ENCODE measurements around the gene ZNF330. TPM values are rescaled to one million over a fixed set of nuclear protein-coding genes. Genes with fewer than 3 reads are reported as not detected.

Gene ZNF330
- total and polyA plus RNA-seq, 10 of the 15 experiments (the other 5 are each of a cell fraction or from before 2014, with no cell fraction given): 31.3 to 57.6 (median 44.3) TPM

GRCh38 chr4:141275834-141276233 lies 55.1 kb downstream of the ZNF330 start:
- ATAC-seq (no peak), DNase-seq (ENCODE audit: low read depth, low spot score) (no peak), FAIRE-seq (no peak)
- intact Hi-C loops (cut with micrococcal nuclease; ENCODE audit: unreplicated experiment) (no loop called here), in situ Hi-C loops (cut with MboI) (no loop called here)
- no peak overlapping the region for H3K27ac ChIP-seq (ENCODE audit: control insufficient read depth, insufficient read depth)
- no peak overlapping the region for H3K4me3 ChIP-seq
- TF ChIP-seq EZH2 (IDR thresholded peaks at IDR 0.05; ENCODE audit: borderline replicate concordance, control insufficient read depth, low read depth, low read length) (no peak), MTA2 (IDR thresholded peaks at IDR 0.05; ENCODE audit: low read depth) (no peak), CHD2 (IDR thresholded peaks at IDR 0.05; ENCODE audit: borderline replicate concordance, low read depth, low read length) (no peak), STAT1 (conservative IDR thresholded peaks at IDR 0.05) (no peak), ZNF622 (IDR thresholded peaks at IDR 0.05) (no peak), RFX5 (IDR thresholded peaks at IDR 0.05; ENCODE audit: low read depth, low read length) (no peak), CREM (IDR thresholded peaks at IDR 0.05; ENCODE audit: low read depth) (no peak), NBN (IDR thresholded peaks at IDR 0.05) (no peak), E4F1 (IDR thresholded peaks at IDR 0.05; ENCODE audit: borderline replicate concordance, partially characterized antibody) (no peak), CEBPZ (IDR thresholded peaks at IDR 0.05; ENCODE audit: low read depth, low read length) (no peak), SMARCA5 (IDR thresholded peaks at IDR 0.05) (no peak), RAD21 (IDR thresholded peaks at IDR 0.05; ENCODE audit: insufficient read depth, low read depth, low read length) (no peak), IRF4 (IDR thresholded peaks at IDR 0.05; ENCODE audit: low read depth, low read length) (no peak), BACH1 (IDR thresholded peaks at IDR 0.05; ENCODE audit: borderline replicate concordance) (no peak), RELA (IDR thresholded peaks at IDR 0.05; ENCODE audit: borderline replicate concordance, partially characterized antibody) (no peak), ZNF384 (IDR thresholded peaks at IDR 0.05; ENCODE audit: borderline replicate concordance, low read depth, low read length) (no peak), NFYA (IDR thresholded peaks at IDR 0.05; ENCODE audit: borderline replicate concordance, low read depth, low read length) (no peak), DPF2 (IDR thresholded peaks at IDR 0.05) (no peak)
- H3K36me3 ChIP-seq (ENCODE audit: control insufficient read depth in 2 of 2, insufficient read depth in 2 of 2, low read length in 1 of 2): no peaks in the 10 kb centered on the region
- H3K9me3 ChIP-seq (replicated peaks; ENCODE audit: control insufficient read depth, insufficient read depth, low read length): no peaks in the 10 kb centered on the region
- ChIA-PET RAD21 (ENCODE audit: unreplicated experiment) (no interaction called here), CTCF (no interaction called here), SMC1A (ENCODE audit: uncharacterized antibody, unreplicated experiment) (no interaction called here), POLR2A (interaction anchor here (0.5 kb wide), 1 partner anchor 1749 kb away, joined by 4 read pairs; no protein-coding TSS in a partner anchor)
- H3K79me2 ChIP-seq (ENCODE audit: control insufficient read depth, insufficient read depth, low read length): no peaks in the 10 kb centered on the region
- H2AFZ ChIP-seq (ENCODE audit: control insufficient read depth, low read depth, low read length): no peak overlapping the region
- H3K9ac ChIP-seq (ENCODE audit: control insufficient read depth, insufficient read depth, low read length): no peak overlapping the region
- H3K4me2 ChIP-seq (ENCODE audit: control insufficient read depth, insufficient read depth): no peak overlapping the region
- no peaks in the 10 kb centered on the region for H3K4me1 ChIP-seq (ENCODE audit: control insufficient read depth, insufficient read depth, low read length)
- H3K27me3 ChIP-seq (replicated peaks in 1 of 2; ENCODE audit: control insufficient read depth in 2 of 2, insufficient read depth in 2 of 2, low read length in 1 of 2): no peaks in the 10 kb centered on the region
- 36% methylated on average over 1 of the region's 1 CpG for WGBS (ENCODE audit: insufficient coverage, insufficient replicate concordance, low lambda C conversion rate, missing lambda C conversion rate)
- H4K20me1 ChIP-seq (ENCODE audit: control insufficient read depth, insufficient read depth): no peaks in the 10 kb centered on the region
- BruUV-seq (replicated peaks): no TSS peak

Measured in GM12878 (cell line).